A549 (cell line): ENCODE data around the gene SYK. TPM values are rescaled to one million over a fixed set of nuclear protein-coding genes. Genes with fewer than 3 reads are reported as not detected.

ENCODE experiments used
- ATAC-seq, 2 experiments: fragments of 200-7000 bp in 1 of 2; fragments of >200 bp in 1 of 2; cut with Nextera tagmentation in 1 of 2; cut with Tn5 transposase in 1 of 2; 3 replicates each; pipeline versions ENCODE4 v1.8.0 to v1.9.1; 2018 to 2020; ENCODE audit warnings: mild to moderate bottlenecking in 1 of 2, moderate library complexity in 1 of 2
- CTCF ChIA-PET: fragments of 300-600 bp; sonication (Branson Sonifier 250); formaldehyde crosslinking; extraction: SDS; loops from one replicate; lab custom pipeline; 2021; ENCODE audit warnings: antibody characterized with exemption, inconsistent platforms; lab: Yijun Ruan, JAX
- POLR2A ChIA-PET: fragments of 350-600 bp; formaldehyde crosslinking; extraction: SDS; loops from one replicate; lab custom pipeline; 2021; ENCODE audit warnings: antibody characterized with exemption, inconsistent platforms; lab: Yijun Ruan, JAX
- DNase-seq, 2 experiments: peaks; one replicate each; pipeline versions ENCODE4 v3.0.0 to v3.0.0-alpha.2; 2011 to 2016; ENCODE audit warnings: low read depth in 1 of 2, low spot score in 1 of 2
- FAIRE-seq: peaks from 2 replicates; lab custom pipeline; 2011; peaks lifted over from hg19 to GRCh38; lab: Jason Lieb, UNC
- H3K27ac ChIP-seq, 2 experiments: fragments of >200 bp; sonication (Bioruptor Twin); formaldehyde crosslinking; 3 replicates each; pipeline ENCODE4 v1.5.1; 2016 to 2017
- H3K4me1 ChIP-seq: fragments of >200 bp; sonication (Bioruptor Twin); formaldehyde crosslinking; 3 replicates; pipeline ENCODE4 v1.6.1; 2016
- H3K4me2 ChIP-seq: fragments of >200 bp; sonication (Bioruptor Twin); formaldehyde crosslinking; 3 replicates; pipeline ENCODE4 v1.6.1; 2016
- H3K4me3 ChIP-seq: fragments of >200 bp; sonication (Bioruptor Twin); formaldehyde crosslinking; 3 replicates; pipeline ENCODE4 v1.5.1; 2016
- H3K9me3 ChIP-seq: fragments of >200 bp; sonication (Bioruptor Twin); formaldehyde crosslinking; 3 replicates; pipeline ENCODE4 v1.6.1; 2016
- BHLHE40 ChIP-seq: IDR thresholded peaks from 2 replicates; pipeline ENCODE4 v1.6.1; 2012; ENCODE audit warnings: low read depth, low read length, inconsistent platforms
- CBX8 ChIP-seq: fragments of 200-600 bp; sonication (generic); IDR thresholded peaks from 2 replicates; pipeline ENCODE4 v1.6.1; 2016
- CEBPB ChIP-seq, 2 experiments: fragments of >200 bp in 1 of 2; sonication (Bioruptor Twin) in 1 of 2; formaldehyde crosslinking in 1 of 2; IDR thresholded peaks; 2 replicates each; pipeline ENCODE4 v1.6.1; 2012 to 2016
- CHD4 ChIP-seq: fragments of 200-600 bp; sonication (generic); IDR thresholded peaks from 2 replicates; pipeline ENCODE4 v1.6.1; 2016; ENCODE audit warnings: antibody characterized with exemption, mild to moderate bottlenecking, borderline replicate concordance
- EHF ChIP-seq: fragments of 250-450 bp; sonication (Bioruptor Pico); IDR thresholded peaks from 2 replicates; pipeline ENCODE4 v1.5.0; 2020; ENCODE audit warnings: mild to moderate bottlenecking
- EHMT2 ChIP-seq: fragments of 200-600 bp; sonication (generic); IDR thresholded peaks from 2 replicates; pipeline ENCODE4 v1.6.1; 2016; ENCODE audit warnings: antibody characterized with exemption, low read depth, mild to moderate bottlenecking, moderate library complexity
- EP300 ChIP-seq, 2 experiments: fragments of >200 bp; sonication (Bioruptor Twin); formaldehyde crosslinking; IDR thresholded peaks; 2 replicates in 1 of 2; 3 replicates in 1 of 2; pipeline ENCODE4 v1.6.1; 2016 to 2017
- ESRRA ChIP-seq: fragments of 150-350 bp; IDR thresholded peaks from 2 replicates; pipeline ENCODE4 v1.6.1; 2014; ENCODE audit warnings: mild to moderate bottlenecking, low read length, borderline replicate concordance
- FOSB ChIP-seq: fragments of 250-450 bp; sonication (Bioruptor Pico); IDR thresholded peaks from 2 replicates; pipeline ENCODE4 v1.5.0; 2020; ENCODE audit warnings: mild to moderate bottlenecking, moderate library complexity
- FOSL2 ChIP-seq, 2 experiments: fragments of 450-650 bp in 1 of 2; fragments of >200 bp in 1 of 2; sonication (Bioruptor Twin) in 1 of 2; formaldehyde crosslinking; IDR thresholded peaks; 2 replicates each; pipeline versions ENCODE4 v1.5.0 to v1.6.1; 2016 to 2020; ENCODE audit warnings: mild to moderate bottlenecking in 1 of 2, moderate library complexity in 1 of 2
- FOXS1 ChIP-seq: fragments of 250-450 bp; sonication (Bioruptor Pico); IDR thresholded peaks from 2 replicates; pipeline ENCODE4 v1.5.0; 2020; ENCODE audit warnings: mild to moderate bottlenecking, moderate library complexity
- GATA3 ChIP-seq: IDR thresholded peaks from 2 replicates; pipeline ENCODE4 v1.6.1; 2012; ENCODE audit warnings: borderline replicate concordance
- HDAC2 ChIP-seq: fragments of 200-600 bp; sonication (generic); IDR thresholded peaks from 2 replicates; pipeline ENCODE4 v1.6.1; 2016
- HOXA7 ChIP-seq: fragments of 250-450 bp; sonication (Bioruptor Pico); IDR thresholded peaks from 2 replicates; pipeline ENCODE4 v1.5.0; 2020; ENCODE audit warnings: mild to moderate bottlenecking, moderate library complexity
- HOXB5 ChIP-seq: fragments of 250-450 bp; sonication (Bioruptor Pico); IDR thresholded peaks from 2 replicates; pipeline ENCODE4 v1.5.0; 2020; ENCODE audit warnings: mild to moderate bottlenecking, moderate library complexity
- JUNB ChIP-seq: fragments of >200 bp; sonication (Bioruptor Twin); formaldehyde crosslinking; IDR thresholded peaks from 2 replicates; pipeline ENCODE4 v1.6.1; 2016
- KDM5A ChIP-seq: fragments of 200-600 bp; sonication (generic); IDR thresholded peaks from 2 replicates; pipeline ENCODE4 v1.6.1; 2016; ENCODE audit warnings: antibody characterized with exemption, mild to moderate bottlenecking
- MAZ ChIP-seq: fragments of 150-350 bp; IDR thresholded peaks from 2 replicates; pipeline ENCODE4 v1.6.1; 2014; ENCODE audit warnings: antibody characterized with exemption, low read depth, low read length, borderline replicate concordance
- NPAS2 ChIP-seq: fragments of 250-450 bp; sonication (Bioruptor Pico); IDR thresholded peaks from 2 replicates; pipeline ENCODE4 v1.8.0; 2022; ENCODE audit warnings: mild to moderate bottlenecking, moderate library complexity, borderline replicate concordance
- NR3C1 ChIP-seq: fragments of >200 bp; sonication (Bioruptor Twin); formaldehyde crosslinking; IDR thresholded peaks from 3 replicates; pipeline ENCODE4 v1.6.1; 2017
- POLR2A ChIP-seq: IDR thresholded peaks from 2 replicates; pipeline ENCODE4 v1.6.1; 2012; ENCODE audit warnings: mild to moderate bottlenecking, low read length
- RAD21 ChIP-seq, 2 experiments: fragments of >200 bp in 1 of 2; sonication (Bioruptor Twin) in 1 of 2; formaldehyde crosslinking in 1 of 2; IDR thresholded peaks in 1 of 2; conservative IDR thresholded peaks in 1 of 2; 2 replicates in 1 of 2; 3 replicates in 1 of 2; pipeline ENCODE4 v1.6.1; 2012 to 2018; ENCODE audit warnings: inconsistent platforms in 1 of 2
- RCOR1 ChIP-seq: fragments of 150-350 bp; IDR thresholded peaks from 2 replicates; pipeline ENCODE4 v1.6.1; 2014; ENCODE audit warnings: antibody characterized with exemption, low read length, low read depth
- RFX5 ChIP-seq: fragments of 450-650 bp; IDR thresholded peaks from 2 replicates; pipeline ENCODE4 v1.7.1; 2014; ENCODE audit warnings: antibody characterized with exemption, mild to moderate bottlenecking, moderate library complexity
- SREBF2 ChIP-seq: fragments of 450-650 bp; IDR thresholded peaks from 2 replicates; pipeline ENCODE4 v1.6.1; 2014; ENCODE audit warnings: mild to moderate bottlenecking, moderate library complexity
- TP53 ChIP-seq: fragments of 250-450 bp; sonication (Bioruptor Pico); IDR thresholded peaks from 2 replicates; pipeline ENCODE4 v1.5.0; 2021; ENCODE audit warnings: mild to moderate bottlenecking, moderate library complexity
- ZFP36 ChIP-seq: fragments of 450-650 bp; IDR thresholded peaks from 2 replicates; pipeline ENCODE4 v1.6.1; 2014; ENCODE audit warnings: borderline replicate concordance; ENCODE audit not compliant: partially characterized antibody
- WGBS: methylation state at CpG from one replicate; pipeline ENCODE4 v1.1.6; 2017; ENCODE audit errors: missing lambda C conversion rate; 5-methylcytosine and 5-hydroxymethylcytosine counted together
- polyA plus RNA-seq, 4 experiments: library from polyadenylated mRNA; depleted of rRNA in 3 of 4; stranded (reverse); fragments of >200 nt; fragmentation: RNase III in 1 of 4; extraction: RNeasy Plus Mini Kit Qiagen cat#74134 plus additional on column Dnase treatment in 1 of 4; gene quantifications; 2 replicates in 3 of 4; 3 replicates in 1 of 4; pipeline ENCODE4 v1.2.3, GENCODE V29; 2011 to 2017
- TF ChIP-seq, protein P1 (sequence below): fragments of 250-450 bp; sonication (Bioruptor Pico); IDR thresholded peaks from 2 replicates; pipeline ENCODE4 v1.5.0; 2021; ENCODE audit warnings: mild to moderate bottlenecking, moderate library complexity, borderline replicate concordance
- TF ChIP-seq, protein P2 (sequence below): IDR thresholded peaks from 2 replicates; pipeline ENCODE4 v1.6.1; 2012
- TF ChIP-seq, protein P3 (sequence below): fragments of 250-450 bp; sonication (Bioruptor Pico); IDR thresholded peaks from 2 replicates; pipeline ENCODE4 v1.5.0; 2020; ENCODE audit warnings: low read depth, mild to moderate bottlenecking, moderate library complexity

The SYK gene
- polyA plus RNA-seq, 2 of the 4 experiments (the other 2 are of a cell fraction) = 0.01 to 0.03 TPM

DNA sequence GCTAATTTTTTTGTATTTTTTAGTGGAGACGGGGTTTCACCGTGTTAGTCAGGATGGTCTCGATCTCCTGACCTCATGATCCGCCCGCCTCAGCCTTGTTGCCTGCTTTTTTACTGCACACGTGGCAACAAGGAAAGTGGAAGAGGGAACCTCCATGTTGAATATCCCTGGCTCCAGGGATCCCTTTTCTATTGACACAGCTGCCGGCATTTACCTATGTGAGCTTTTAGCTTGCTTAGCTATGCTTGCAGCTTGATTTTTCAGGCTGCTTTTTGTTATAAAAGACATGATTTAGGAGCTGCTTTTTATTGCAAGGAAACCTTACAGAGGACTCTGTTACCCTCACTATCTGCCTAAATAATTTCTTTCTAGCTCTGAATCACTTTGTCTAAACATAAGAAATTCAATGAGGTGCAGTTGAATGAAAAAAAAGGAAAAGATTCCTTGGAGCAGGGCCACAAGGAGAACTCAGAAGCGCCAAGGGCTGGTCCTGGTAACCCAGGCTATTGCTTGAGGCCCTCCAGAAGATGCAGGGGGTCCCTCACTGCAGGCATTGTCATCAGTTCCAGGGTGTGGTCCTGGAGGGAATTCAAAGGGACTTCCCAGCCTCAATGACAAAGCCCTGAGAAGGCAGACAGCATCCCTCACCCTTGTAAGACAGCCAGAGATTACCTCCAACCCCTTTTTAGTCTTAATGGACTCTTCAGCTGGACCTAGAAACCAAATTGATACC is 89.9 kb downstream of the SYK start:
- no peak for TF ChIP-seq RFX5
- TF ChIP-seq, protein P1, sequence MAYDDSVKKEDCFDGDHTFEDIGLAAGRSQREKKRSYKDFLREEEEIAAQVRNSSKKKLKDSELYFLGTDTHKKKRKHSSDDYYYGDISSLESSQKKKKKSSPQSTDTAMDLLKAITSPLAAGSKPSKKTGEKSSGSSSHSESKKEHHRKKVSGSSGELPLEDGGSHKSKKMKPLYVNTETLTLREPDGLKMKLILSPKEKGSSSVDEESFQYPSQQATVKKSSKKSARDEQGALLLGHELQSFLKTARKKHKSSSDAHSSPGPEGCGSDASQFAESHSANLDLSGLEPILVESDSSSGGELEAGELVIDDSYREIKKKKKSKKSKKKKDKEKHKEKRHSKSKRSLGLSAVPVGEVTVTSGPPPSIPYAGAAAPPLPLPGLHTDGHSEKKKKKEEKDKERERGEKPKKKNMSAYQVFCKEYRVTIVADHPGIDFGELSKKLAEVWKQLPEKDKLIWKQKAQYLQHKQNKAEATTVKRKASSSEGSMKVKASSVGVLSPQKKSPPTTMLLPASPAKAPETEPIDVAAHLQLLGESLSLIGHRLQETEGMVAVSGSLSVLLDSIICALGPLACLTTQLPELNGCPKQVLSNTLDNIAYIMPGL (CRISPR knock-in tag) = no peak
- TF ChIP-seq POLR2A = no peak
- TF ChIP-seq HOXA7 (CRISPR knock-in tag) = no peak
- TF ChIP-seq FOSB (CRISPR knock-in tag) = no peak
- no peak for TF ChIP-seq RCOR1
- no peak for TF ChIP-seq CHD4
- no peak for TF ChIP-seq EHF (CRISPR knock-in tag)
- TF ChIP-seq MAZ = no peak
- no peak for TF ChIP-seq NPAS2
- no peak for TF ChIP-seq SREBF2
- TF ChIP-seq ZFP36 = no peak
- TF ChIP-seq CBX8 = no peak
- TF ChIP-seq HOXB5 (CRISPR knock-in tag) = no peak
- no peak for TF ChIP-seq BHLHE40
- no peak for TF ChIP-seq GATA3
- FAIRE-seq (no peak), ATAC-seq (no peak), DNase-seq (no peak)
- Histone ChIP-seq H3K4me2 (no peak overlapping the region), H3K9me3 (no peaks in the 10 kb centered on the region), H3K4me3 (no peak overlapping the region), H3K4me1 (no peaks in the 10 kb centered on the region), H3K27ac (no peak overlapping the region)
- ChIA-PET POLR2A (no interaction called here), CTCF (interaction anchor here (0.7 to 2.0 kb wide), 4 partner anchors 21 to 790 kb away, joined by 3 to 9 read pairs (median 3); no protein-coding TSS in a partner anchor)
- 65% methylated on average over 8 of the region's 8 CpGs for WGBS

DNA sequence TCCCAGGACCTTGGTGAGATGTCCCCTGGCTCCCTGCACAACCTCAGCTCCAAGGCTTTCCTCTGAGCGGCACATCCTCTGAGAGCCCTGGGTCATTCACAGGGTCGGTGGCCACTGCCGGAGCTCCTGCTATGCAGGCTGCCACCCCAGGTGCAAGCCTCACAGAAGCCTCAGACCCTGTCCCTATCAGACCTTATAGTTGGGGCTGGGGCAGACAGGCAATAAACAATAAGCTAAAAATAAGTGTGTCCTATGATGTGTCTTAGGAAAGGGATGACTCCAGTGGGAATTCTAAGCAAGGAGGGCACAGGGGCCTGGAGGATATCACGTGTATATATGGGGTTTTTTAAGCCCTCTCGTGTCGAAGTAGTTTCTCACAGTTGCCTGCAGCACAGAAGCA is 91.3 kb downstream of the SYK start:
- Histone ChIP-seq H3K9me3 (no peaks in the 10 kb centered on the region), H3K4me1 (no peaks in the 10 kb centered on the region), H3K4me2 (no peak overlapping the region), H3K27ac (no peak overlapping the region), H3K4me3 (no peak overlapping the region)
- DNase-seq (no peak), ATAC-seq (no peak), FAIRE-seq (no peak)
- WGBS = 35% methylated on average over 4 of the region's 6 CpGs
- ChIA-PET CTCF (interaction anchor here (1.0 to 2.9 kb wide), 6 partner anchors 12 to 865 kb away, joined by 3 to 15 read pairs (median 6); no protein-coding TSS in a partner anchor), POLR2A (no interaction called here)
- TF ChIP-seq, protein P1 (CRISPR knock-in tag) = no peak
- no peak for TF ChIP-seq JUNB
- TF ChIP-seq FOXS1 (CRISPR knock-in tag) = no peak
- TF ChIP-seq TP53 (CRISPR knock-in tag) = no peak
- TF ChIP-seq NR3C1 = no peak

DNA sequence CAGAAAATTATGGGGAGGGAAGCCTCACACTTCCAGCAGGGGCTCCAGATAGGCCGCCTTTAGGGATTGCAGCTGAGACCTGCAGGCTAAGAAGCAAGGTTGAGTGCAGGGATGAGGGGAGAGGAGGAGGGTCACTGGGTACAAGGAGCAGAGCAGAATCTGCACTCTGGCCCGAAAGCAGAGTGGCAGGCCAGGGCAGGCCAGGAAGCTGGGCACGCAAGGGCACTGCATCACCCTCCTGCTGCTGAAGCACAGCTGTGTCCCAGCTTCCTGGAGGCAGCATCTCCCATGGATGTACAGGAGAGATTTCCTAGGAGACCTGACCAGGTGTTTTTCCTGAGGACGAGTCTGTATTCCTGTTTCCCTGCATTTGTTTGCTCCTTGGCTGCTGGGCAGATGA is 92.1 kb downstream of the SYK start:
- 45% methylated on average over 4 of the region's 4 CpGs for WGBS
- FAIRE-seq = no peak
- CTCF ChIA-PET = interaction anchor here (1.0 to 2.9 kb wide), 6 partner anchors 13 to 865 kb away, joined by 3 to 15 read pairs (median 6); no protein-coding TSS in a partner anchor
- TF ChIP-seq HDAC2 (no peak), GATA3 (no peak), ESRRA (no peak), SREBF2 (no peak), FOSL2 (IDR thresholded peaks at IDR 0.05) (no peak), FOSL2 (CRISPR knock-in tag; IDR thresholded peaks at IDR 0.05) (no peak), MAZ (no peak), FOXS1 (CRISPR knock-in tag) (no peak), CEBPB (IDR thresholded peaks at IDR 0.05) (no peak), CBX8 (no peak), RAD21 (conservative IDR thresholded peaks at IDR 0.05 in 1 of 2, IDR thresholded peaks at IDR 0.05 in 1 of 2) (no peak), KDM5A (no peak), EHMT2 (no peak), EP300 (IDR thresholded peaks at IDR 0.05) (no peak)
- TF ChIP-seq, protein P2, sequence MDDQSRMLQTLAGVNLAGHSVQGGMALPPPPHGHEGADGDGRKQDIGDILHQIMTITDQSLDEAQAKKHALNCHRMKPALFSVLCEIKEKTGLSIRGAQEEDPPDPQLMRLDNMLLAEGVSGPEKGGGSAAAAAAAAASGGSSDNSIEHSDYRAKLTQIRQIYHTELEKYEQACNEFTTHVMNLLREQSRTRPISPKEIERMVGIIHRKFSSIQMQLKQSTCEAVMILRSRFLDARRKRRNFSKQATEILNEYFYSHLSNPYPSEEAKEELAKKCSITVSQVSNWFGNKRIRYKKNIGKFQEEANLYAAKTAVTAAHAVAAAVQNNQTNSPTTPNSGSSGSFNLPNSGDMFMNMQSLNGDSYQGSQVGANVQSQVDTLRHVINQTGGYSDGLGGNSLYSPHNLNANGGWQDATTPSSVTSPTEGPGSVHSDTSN = no peak
- TF ChIP-seq, protein P3, sequence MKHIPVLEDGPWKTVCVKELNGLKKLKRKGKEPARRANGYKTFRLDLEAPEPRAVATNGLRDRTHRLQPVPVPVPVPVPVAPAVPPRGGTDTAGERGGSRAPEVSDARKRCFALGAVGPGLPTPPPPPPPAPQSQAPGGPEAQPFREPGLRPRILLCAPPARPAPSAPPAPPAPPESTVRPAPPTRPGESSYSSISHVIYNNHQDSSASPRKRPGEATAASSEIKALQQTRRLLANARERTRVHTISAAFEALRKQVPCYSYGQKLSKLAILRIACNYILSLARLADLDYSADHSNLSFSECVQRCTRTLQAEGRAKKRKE (CRISPR knock-in tag) = no peak

More for the DNA sequence above, 92.1 kb downstream of the SYK start:
- no peak overlapping the region for H3K4me3 ChIP-seq
- POLR2A ChIA-PET = no interaction called here
- ATAC-seq = no peak
- H3K4me2 ChIP-seq = no peak overlapping the region
- no peaks in the 10 kb centered on the region for H3K4me1 ChIP-seq
- no peak for DNase-seq
- no peaks in the 10 kb centered on the region for H3K9me3 ChIP-seq
- no peak overlapping the region for H3K27ac ChIP-seq
